ENCODE data around the gene PDK4.
"Not testable (repeated sequence)": the region's sequence is repeated elsewhere in the genome, so short reads cannot be mapped to it uniquely, and the experiment has no call there.

The PDK4 gene

GRCh38 chr7:95569720-95570119, 26.6 kb downstream of the PDK4 start:
- no peak for DNase-seq (ENCODE audit: low read depth)

- DNase-seq (ENCODE audit: low read depth), result no peak
Observed at GRCh38 chr7:95560674-95561073, 35.6 kb downstream of the PDK4 start.

GRCh38 chr7:95558864-95559263, 37.5 kb downstream of the PDK4 start:
- no peak for DNase-seq (ENCODE audit: low read depth)

- DNase-seq (ENCODE audit: low read depth), result no peak
Observed at GRCh38 chr7:95556777-95557176, 39.5 kb downstream of the PDK4 start.

- DNase-seq (ENCODE audit: low read depth), result no peak
Observed at GRCh38 chr7:95553939-95554338, 42.4 kb downstream of the PDK4 start.

- not testable (repeated sequence) for DNase-seq (ENCODE audit: low read depth)
Observed at GRCh38 chr7:95552010-95552926, 44.0 kb downstream of the PDK4 start.

GRCh38 chr7:95550546-95550945, 45.8 kb downstream of the PDK4 start:
- DNase-seq (ENCODE audit: low read depth), result no peak

GRCh38 chr7:95549818-95550529, 46.3 kb downstream of the PDK4 start:
- no peak for DNase-seq (ENCODE audit: low read depth)

GRCh38 chr7:95547361-95548348, 48.7 kb downstream of the PDK4 start:
- DNase-seq (ENCODE audit: low read depth), result no peak

- no peak for DNase-seq (ENCODE audit: low read depth)
Observed at GRCh38 chr7:95546647-95547046, 49.7 kb downstream of the PDK4 start.

GRCh38 chr7:95545673-95546072, 50.6 kb downstream of the PDK4 start:
- DNase-seq (ENCODE audit: low read depth), result no peak

GRCh38 chr7:95545007-95545615, 51.2 kb downstream of the PDK4 start:
- DNase-seq (ENCODE audit: low read depth), result no peak

GRCh38 chr7:95544171-95544570, 52.1 kb downstream of the PDK4 start:
- no peak for DNase-seq (ENCODE audit: low read depth)

- DNase-seq (ENCODE audit: low read depth), result no peak
Observed at GRCh38 chr7:95543312-95543711, 53.0 kb downstream of the PDK4 start.

- no peak for DNase-seq (ENCODE audit: low read depth)
Observed at GRCh38 chr7:95540366-95540765, 56.0 kb downstream of the PDK4 start.

- no peak for DNase-seq (ENCODE audit: low read depth)
Observed at GRCh38 chr7:95539426-95539825, 56.9 kb downstream of the PDK4 start.

- no peak for DNase-seq (ENCODE audit: low read depth)
Observed at GRCh38 chr7:95537468-95537867, 58.8 kb downstream of the PDK4 start.

- no peak for DNase-seq (ENCODE audit: low read depth)
Observed at GRCh38 chr7:95536656-95537311, 59.5 kb downstream of the PDK4 start.

GRCh38 chr7:95535662-95536061, 60.7 kb downstream of the PDK4 start:
- DNase-seq (ENCODE audit: low read depth), result no peak

GRCh38 chr7:95534796-95535195, 61.5 kb downstream of the PDK4 start:
- DNase-seq (ENCODE audit: low read depth), result no peak
